IPS-18a (cell line): ENCODE measurements around the gene FGF7.
"Not testable (repeated sequence)": the region's sequence is repeated elsewhere in the genome, so short reads cannot be mapped to it uniquely, and the experiment has no call there.

ENCODE experiments used
- H3K27ac ChIP-seq: one replicate; pipeline ENCODE4 v1.5.1; 2013; ENCODE audit warnings: low read length
- H3K27me3 ChIP-seq: one replicate; pipeline ENCODE4 v1.6.1; 2013; ENCODE audit warnings: mild to moderate bottlenecking, low read length; ENCODE audit not compliant: control insufficient read depth, insufficient read depth
- H3K36me3 ChIP-seq: one replicate; pipeline ENCODE4 v1.6.1; 2013; ENCODE audit warnings: low read depth, low read length; ENCODE audit not compliant: control insufficient read depth
- H3K4me1 ChIP-seq: one replicate; pipeline ENCODE4 v1.6.1; 2013; ENCODE audit warnings: low read depth, low read length; ENCODE audit not compliant: control insufficient read depth
- H3K4me3 ChIP-seq: one replicate; pipeline ENCODE4 v1.5.1; 2013; ENCODE audit warnings: low read length
- H3K9ac ChIP-seq: one replicate; pipeline ENCODE4 v1.6.1; 2013; ENCODE audit warnings: mild to moderate bottlenecking, low read length, moderate library complexity
- H3K9me3 ChIP-seq: one replicate; pipeline ENCODE4 v1.6.1; 2013; ENCODE audit warnings: low read depth, low read length; ENCODE audit not compliant: control insufficient read depth

The FGF7 gene, protein sequence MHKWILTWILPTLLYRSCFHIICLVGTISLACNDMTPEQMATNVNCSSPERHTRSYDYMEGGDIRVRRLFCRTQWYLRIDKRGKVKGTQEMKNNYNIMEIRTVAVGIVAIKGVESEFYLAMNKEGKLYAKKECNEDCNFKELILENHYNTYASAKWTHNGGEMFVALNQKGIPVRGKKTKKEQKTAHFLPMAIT

DNA sequence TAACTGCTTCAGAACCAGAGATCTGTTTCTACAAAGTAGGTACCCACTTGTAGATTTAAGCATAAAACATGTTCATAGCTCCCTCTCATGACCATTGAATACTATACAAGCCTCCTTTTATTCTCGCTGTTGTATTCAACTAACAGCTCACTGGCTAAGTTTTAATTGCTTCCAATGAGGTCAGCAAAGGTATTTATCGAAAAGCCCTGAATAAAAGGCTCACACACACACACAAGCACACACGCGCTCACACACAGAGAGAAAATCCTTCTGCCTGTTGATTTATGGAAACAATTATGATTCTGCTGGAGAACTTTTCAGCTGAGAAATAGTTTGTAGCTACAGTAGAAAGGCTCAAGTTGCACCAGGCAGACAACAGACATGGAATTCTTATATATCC is at the start of gene FGF7:
Gene FGF7 (plus strand): TSS at position 222 of the 400 bp plus-strand sequence. CDS start 1,056 bp downstream, outside the sequence.
- no peaks in the 10 kb centered on the region for H3K9me3 ChIP-seq
- H3K4me3 ChIP-seq, result no peak within 1 kb of the TSS
- no peak within 1 kb of the TSS for H3K9ac ChIP-seq
- peaks cover 6% of the 10 kb centered on the region for H3K4me1 ChIP-seq
- no peak within 1 kb of the TSS for H3K27ac ChIP-seq
- no peaks in the 10 kb centered on the region for H3K27me3 ChIP-seq
- no peaks in the 10 kb centered on the region for H3K36me3 ChIP-seq

DNA sequence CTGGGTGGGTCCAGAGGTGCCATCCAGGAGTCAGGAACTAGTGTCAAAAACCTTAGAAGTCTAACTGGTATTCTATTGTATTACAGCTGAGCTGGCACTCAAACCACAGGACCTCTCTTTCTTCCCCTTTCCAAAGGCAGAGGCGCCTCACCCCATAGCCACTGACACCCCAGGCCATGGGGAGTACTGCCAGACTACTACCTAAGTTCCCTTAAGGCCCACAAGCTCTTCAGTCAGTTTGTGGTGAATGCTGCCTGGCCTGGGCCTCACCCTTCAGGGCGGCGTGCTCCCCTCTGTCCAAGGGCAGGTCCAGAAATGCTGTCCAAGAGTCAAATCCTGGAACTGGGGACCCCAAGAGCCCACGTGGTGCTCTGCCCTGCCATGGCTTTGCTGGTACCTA is 43.0 kb upstream of the FGF7 start:
- no peaks in the 10 kb centered on the region for H3K36me3 ChIP-seq
- no peak overlapping the region for H3K4me3 ChIP-seq
- H3K9ac ChIP-seq, result no peak overlapping the region
- no peak overlapping the region for H3K27ac ChIP-seq
- no peaks in the 10 kb centered on the region for H3K9me3 ChIP-seq
- peaks cover 15% of the 10 kb centered on the region for H3K4me1 ChIP-seq
- H3K27me3 ChIP-seq, result no peaks in the 10 kb centered on the region

DNA sequence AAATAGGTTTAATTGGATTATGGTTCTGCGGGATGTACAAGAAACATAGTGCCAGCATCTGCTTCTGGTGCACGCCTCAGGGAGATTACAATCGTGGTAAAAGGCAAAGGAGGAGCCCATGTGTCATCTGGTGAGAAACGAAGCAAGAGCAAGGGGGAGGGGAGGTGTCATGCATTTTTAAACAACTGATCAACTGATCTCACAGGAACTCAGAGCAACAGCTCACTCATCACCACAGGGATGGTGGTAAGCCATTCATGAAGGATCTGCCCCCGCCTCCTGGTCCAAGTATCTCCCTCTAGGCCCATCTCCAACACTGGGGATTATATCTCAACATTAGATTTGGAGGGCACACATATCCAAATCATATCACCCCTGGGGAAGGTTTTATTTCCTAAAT is 42.1 kb upstream of the FGF7 start:
- Histone ChIP-seq H3K9me3 (no peaks in the 10 kb centered on the region), H3K4me3 (no peak overlapping the region), H3K36me3 (no peaks in the 10 kb centered on the region), H3K9ac (no peak overlapping the region), H3K27ac (no peak overlapping the region), H3K4me1 (peaks cover 15% of the 10 kb centered on the region), H3K27me3 (no peaks in the 10 kb centered on the region)

DNA sequence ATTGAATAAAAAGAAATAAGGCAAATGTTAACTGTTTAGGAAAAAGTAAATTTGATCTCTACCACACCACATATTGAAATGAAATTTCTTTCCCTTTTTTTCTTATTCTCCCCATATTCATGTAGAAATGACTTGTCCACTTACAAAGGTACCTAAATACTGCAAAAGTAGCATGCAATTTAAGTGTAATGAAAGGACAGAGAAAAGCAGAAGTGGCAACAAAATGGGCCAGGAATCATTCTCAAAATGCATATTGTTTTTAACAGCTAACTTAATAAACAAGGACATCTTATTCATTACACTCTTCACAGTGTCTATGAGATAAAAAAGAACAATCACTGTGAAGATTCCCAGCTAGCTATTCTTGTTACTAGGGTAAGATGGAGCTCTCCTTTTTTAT is 40.6 kb upstream of the FGF7 start:
- Histone ChIP-seq H3K36me3 (no peaks in the 10 kb centered on the region), H3K9me3 (no peaks in the 10 kb centered on the region), H3K4me1 (peaks cover 15% of the 10 kb centered on the region), H3K4me3 (no peak overlapping the region), H3K27ac (no peak overlapping the region), H3K27me3 (no peaks in the 10 kb centered on the region), H3K9ac (no peak overlapping the region)

DNA sequence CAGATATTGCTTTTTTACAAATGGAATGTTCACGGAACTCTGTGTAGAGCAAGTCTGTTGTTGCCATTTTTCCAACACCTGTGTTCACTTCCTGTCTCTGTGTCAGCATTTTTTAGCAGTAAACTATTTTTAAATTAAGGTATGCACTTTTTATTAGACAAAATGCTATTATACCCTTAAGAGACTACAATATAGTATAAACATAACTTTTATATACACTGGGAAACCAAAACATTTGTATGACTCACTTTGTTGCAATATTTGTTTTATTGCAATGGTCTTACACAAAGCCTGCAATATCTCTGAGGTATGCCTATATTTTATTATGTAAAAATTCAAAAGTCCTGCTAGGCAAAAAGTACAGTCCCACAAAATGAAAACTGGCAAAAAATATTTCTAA is 39.8 kb upstream of the FGF7 start:
- Histone ChIP-seq H3K27ac (no peak overlapping the region), H3K4me1 (peaks cover 15% of the 10 kb centered on the region), H3K9me3 (no peaks in the 10 kb centered on the region), H3K27me3 (no peaks in the 10 kb centered on the region), H3K9ac (no peak overlapping the region), H3K36me3 (no peaks in the 10 kb centered on the region), H3K4me3 (no peak overlapping the region)

DNA sequence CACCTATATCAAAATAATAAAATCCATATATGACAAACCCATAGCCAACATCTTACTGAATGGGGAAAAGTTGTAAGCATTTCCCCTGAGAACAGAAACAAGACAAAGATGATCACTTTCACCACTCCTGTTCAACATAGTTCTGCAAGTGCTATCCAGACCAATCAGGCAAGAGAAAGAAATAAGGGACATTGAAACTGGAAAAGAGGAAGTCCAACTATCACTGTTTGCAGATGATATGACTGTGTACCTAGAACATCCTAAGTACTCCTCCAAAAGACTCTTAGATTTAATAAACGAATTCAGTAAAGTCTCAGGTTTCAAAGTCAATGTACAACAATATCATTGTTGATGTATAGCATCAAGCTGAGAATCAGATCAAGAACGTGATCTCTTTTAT is 35.6 kb upstream of the FGF7 start:
- no peaks in the 10 kb centered on the region for H3K27me3 ChIP-seq

DNA sequence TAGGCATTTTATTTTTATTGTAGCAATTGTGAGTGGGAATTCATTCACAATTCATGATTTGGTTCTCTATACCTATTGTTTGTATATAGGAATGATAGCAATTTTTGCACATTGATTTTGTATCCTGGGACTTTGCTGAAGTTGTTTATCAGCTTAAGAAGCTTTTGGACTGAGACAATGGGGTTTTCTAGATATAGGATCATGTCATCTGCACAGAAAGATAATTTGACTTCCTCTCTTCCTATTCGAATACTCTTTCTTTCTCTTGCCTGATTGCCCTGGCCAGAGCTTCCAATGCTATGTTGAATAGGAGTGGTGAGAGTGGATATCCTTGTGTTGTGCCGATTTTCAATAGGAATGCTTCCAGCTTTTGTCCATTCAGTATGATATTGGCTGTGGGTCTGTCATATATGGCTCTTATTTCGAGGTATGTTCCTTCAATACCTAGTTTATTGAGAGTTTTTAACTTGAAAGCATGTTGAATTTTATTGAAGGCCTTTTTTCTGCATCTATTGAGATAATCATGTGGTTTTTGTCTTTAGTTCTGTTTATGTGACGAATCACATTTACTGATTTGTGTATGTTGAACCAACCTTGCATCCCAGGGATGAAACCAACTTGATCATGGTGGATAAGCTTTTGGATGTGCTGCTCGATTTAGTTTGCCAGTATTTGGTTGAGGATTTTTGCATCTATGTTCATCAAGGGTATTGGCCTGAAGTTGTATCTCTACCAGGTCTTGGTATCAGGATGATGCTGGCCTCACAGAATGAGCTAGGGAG is 20.3 kb upstream of the FGF7 start:
- H3K27ac ChIP-seq, H3K9me3 ChIP-seq, H3K9ac ChIP-seq, H3K4me3 ChIP-seq, H3K27me3 ChIP-seq, H3K4me1 ChIP-seq, H3K36me3 ChIP-seq: not testable (repeated sequence)

More for the DNA sequence above, 35.6 kb upstream of the FGF7 start:
- Histone ChIP-seq H3K9me3 (no peaks in the 10 kb centered on the region), H3K4me1 (peaks cover 13% of the 10 kb centered on the region), H3K4me3 (no peak overlapping the region), H3K9ac (no peak overlapping the region), H3K36me3 (no peaks in the 10 kb centered on the region), H3K27ac (no peak overlapping the region)

DNA sequence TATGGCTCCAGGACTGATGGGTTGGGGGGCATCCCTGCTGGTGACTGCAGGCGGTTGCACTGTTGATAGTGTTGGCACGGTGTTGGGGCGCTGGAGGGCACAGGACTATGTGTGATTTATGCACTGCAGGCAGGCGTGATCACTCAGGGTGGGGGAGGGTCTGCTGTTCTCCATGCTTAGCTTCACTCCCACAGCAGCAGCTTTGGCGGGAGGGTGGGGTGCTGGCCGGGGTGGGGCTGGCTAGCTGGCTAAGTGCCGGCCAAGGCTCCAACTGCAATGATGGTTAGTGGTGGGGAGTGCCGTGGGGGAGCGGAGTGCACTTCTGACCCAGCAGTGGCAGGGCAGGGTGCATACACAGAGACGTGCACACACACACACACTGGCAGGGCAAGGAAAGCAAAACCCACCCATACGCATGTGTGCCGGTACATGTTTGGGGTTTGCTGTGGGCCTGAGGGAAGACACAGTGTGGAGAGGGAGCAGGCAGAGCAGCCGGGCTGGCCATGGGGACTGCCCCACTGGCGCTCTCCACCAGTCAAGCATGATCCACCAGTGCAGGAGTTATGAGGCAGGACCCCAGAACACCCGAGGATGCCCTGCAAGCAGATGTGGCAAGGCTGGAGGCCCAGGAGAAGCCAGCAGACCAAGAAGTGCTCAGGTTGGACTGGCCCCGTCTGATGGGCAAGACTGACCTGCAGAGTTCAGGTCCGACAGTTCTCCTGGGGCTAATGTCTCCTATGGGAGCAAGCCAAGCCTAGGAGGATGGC is 16.5 kb upstream of the FGF7 start:
- H3K36me3 ChIP-seq, result no peaks in the 10 kb centered on the region
- no peaks in the 10 kb centered on the region for H3K27me3 ChIP-seq
- H3K27ac ChIP-seq, result no peak overlapping the region
- H3K9ac ChIP-seq, result no peak overlapping the region
- H3K9me3 ChIP-seq, result no peaks in the 10 kb centered on the region
- H3K4me3 ChIP-seq, result no peak overlapping the region
- no peaks in the 10 kb centered on the region for H3K4me1 ChIP-seq

DNA sequence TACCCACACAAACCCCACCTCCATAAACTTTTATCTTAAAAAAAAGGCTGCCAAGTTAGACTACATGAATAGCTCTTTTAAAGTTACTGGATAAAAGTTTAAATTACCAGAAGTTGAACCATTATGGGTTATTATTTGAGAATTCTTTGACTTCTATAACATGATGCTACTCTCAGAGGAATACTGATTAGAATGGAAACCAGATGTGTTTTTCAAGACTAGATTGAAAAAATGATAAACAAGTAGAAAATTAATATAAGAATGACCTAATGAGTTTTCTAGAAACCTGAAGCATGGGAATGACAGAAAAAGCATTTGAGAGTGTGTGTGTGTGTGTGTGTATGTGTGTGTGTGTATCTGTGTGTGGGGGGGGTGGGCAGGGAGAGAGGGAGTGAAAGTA is 12.4 kb upstream of the FGF7 start:
- Histone ChIP-seq H3K9ac (no peak overlapping the region), H3K4me3 (no peak overlapping the region), H3K9me3 (no peaks in the 10 kb centered on the region), H3K36me3 (no peaks in the 10 kb centered on the region), H3K27me3 (no peaks in the 10 kb centered on the region), H3K4me1 (no peaks in the 10 kb centered on the region), H3K27ac (no peak overlapping the region)

DNA sequence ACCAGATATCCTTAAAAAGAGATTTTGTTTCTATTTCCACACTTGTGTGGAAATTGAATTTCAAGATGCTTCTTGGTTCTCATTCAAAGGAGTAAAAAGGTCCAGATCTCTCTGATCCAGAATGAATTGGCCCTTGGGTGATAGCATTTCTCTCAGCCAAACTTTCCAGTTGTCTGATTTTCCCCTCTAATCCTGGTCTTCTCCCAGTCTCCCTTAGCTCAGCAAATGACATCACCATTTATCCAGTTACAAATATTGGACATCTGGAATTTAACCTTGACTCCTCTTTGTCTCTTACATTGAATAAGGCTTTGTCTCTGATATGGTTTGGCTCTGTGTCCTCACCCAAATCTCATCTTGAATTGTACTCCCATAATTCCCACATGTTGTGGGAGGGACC is 10.2 kb upstream of the FGF7 start:
- no peaks in the 10 kb centered on the region for H3K9me3 ChIP-seq
- H3K27me3 ChIP-seq, result no peaks in the 10 kb centered on the region
- H3K4me1 ChIP-seq, result no peaks in the 10 kb centered on the region
- no peak overlapping the region for H3K9ac ChIP-seq
- H3K4me3 ChIP-seq, result no peak overlapping the region
- H3K27ac ChIP-seq, result no peak overlapping the region
- H3K36me3 ChIP-seq, result no peaks in the 10 kb centered on the region

DNA sequence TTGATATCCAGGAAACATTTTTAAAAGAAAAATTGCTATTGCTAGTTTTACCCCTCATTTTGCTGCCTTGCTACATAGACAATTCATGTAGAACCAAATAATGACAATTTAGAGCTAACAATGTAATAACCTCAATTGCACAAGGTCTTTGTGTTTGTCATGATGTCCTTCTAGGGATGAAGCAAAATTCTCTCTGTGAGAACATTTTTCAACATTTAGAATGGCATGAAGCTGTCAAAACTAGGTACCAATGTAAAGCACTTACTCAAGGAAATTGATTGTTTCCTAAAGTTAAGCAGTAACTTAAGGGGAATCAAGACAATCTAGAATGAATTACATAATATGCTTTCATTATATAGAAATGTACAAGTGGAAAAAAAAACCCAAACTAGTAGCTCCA is 7.9 kb upstream of the FGF7 start:
- no peaks in the 10 kb centered on the region for H3K36me3 ChIP-seq
- no peaks in the 10 kb centered on the region for H3K4me1 ChIP-seq
- H3K27me3 ChIP-seq, result no peaks in the 10 kb centered on the region
- H3K9me3 ChIP-seq, result no peaks in the 10 kb centered on the region
- H3K4me3 ChIP-seq, result no peak overlapping the region
- no peak overlapping the region for H3K9ac ChIP-seq
- H3K27ac ChIP-seq, result no peak overlapping the region
